Measurements from ENCODE around the gene PLXND1.

GRCh38 chr3:129621626-129622225, 15.2 kb upstream of the PLXND1 start:
- TF ChIP-seq ELF1 (IDR thresholded peaks at IDR 0.05; ENCODE audit: borderline replicate concordance, low read depth) (no peak), JUND (IDR thresholded peaks at IDR 0.05) (no peak)

All from HCT116 (cell line).